Endothelial cell of umbilical vein (primary cell): ENCODE data around the gene TLE4. TPM values are rescaled to one million over a fixed set of nuclear protein-coding genes. Genes with fewer than 3 reads are reported as not detected.

Experiments
- BruUV-seq: library from RNA; stranded (reverse); fragments of 400-500 nt; replicated peaks from 2 replicates; lab custom pipeline; 2021; lab: Mats Ljungman, UMichigan
- CTCF ChIA-PET: fragments of 300-600, 350-600 bp; sonication (Branson Sonifier 250); formaldehyde crosslinking; loops from one replicate; lab custom pipeline; 2021; ENCODE audit warnings: antibody characterized with exemption, inconsistent platforms; lab: Charles Lee
- POLR2A ChIA-PET: fragments of 300-600, 350-600 bp; sonication (Branson Sonifier 250); formaldehyde crosslinking; loops from one replicate; lab custom pipeline; 2021; ENCODE audit warnings: antibody characterized with exemption, inconsistent platforms; lab: Charles Lee
- DNase-seq: peaks from one replicate; pipeline ENCODE4 v3.0.0-alpha.2; 2011; ENCODE audit warnings: low read depth, low spot score
- FAIRE-seq: peaks from 2 replicates; lab custom pipeline; 2011; peaks lifted over from hg19 to GRCh38; lab: Jason Lieb, UNC
- H2AFZ ChIP-seq: 2 replicates; pipeline ENCODE4 v1.6.0; 2012; ENCODE audit warnings: low read depth, low read length, control low read depth, inconsistent platforms
- H3K27ac ChIP-seq: 2 replicates; pipeline ENCODE4 v1.5.1; 2011; ENCODE audit warnings: low read depth, mild to moderate bottlenecking, control low read depth, low read length, moderate library complexity; ENCODE audit not compliant: insufficient read depth
- H3K27me3 ChIP-seq, 2 experiments: 2 replicates each; pipeline versions ENCODE4 v1.6.0 to v1.6.1; 2011; ENCODE audit warnings: low read length in 2 of 2, mixed read lengths in 1 of 2; ENCODE audit not compliant: control insufficient read depth in 2 of 2, insufficient read depth in 2 of 2
- H3K36me3 ChIP-seq, 2 experiments: 2 replicates in 1 of 2; 3 replicates in 1 of 2; pipeline ENCODE4 v1.5.1; 2011; ENCODE audit warnings: low read length in 2 of 2, mild to moderate bottlenecking in 1 of 2, moderate library complexity in 1 of 2; ENCODE audit not compliant: control insufficient read depth in 2 of 2, insufficient read depth in 2 of 2; ENCODE audit errors: extremely low read depth in 1 of 2
- H3K4me1 ChIP-seq: 3 replicates; pipeline ENCODE4 v1.5.1; 2011; ENCODE audit warnings: mild to moderate bottlenecking, low read length; ENCODE audit not compliant: control insufficient read depth, insufficient read depth; ENCODE audit errors: extremely low read depth
- H3K4me2 ChIP-seq: 2 replicates; pipeline ENCODE4 v1.6.1; 2011; ENCODE audit warnings: low read length, control low read depth, mixed read lengths; ENCODE audit not compliant: insufficient read depth
- H3K4me3 ChIP-seq, 3 experiments: fragments of 200-600 bp in 1 of 3; sonication (generic), shearing (Covaris generic) in 1 of 3; replicated peaks in 1 of 3; 2 replicates each; pipeline ENCODE4 v1.5.1; 2011 to 2016; ENCODE audit warnings: control low read depth in 3 of 3, low read length in 3 of 3, mild to moderate bottlenecking in 2 of 3, inconsistent platforms in 1 of 3, low read depth in 1 of 3, moderate library complexity in 1 of 3; ENCODE audit not compliant: insufficient read depth in 1 of 3
- H3K79me2 ChIP-seq: 2 replicates; pipeline ENCODE4 v1.6.0; 2012; ENCODE audit warnings: low read length, inconsistent platforms; ENCODE audit not compliant: control insufficient read depth, insufficient read depth
- H3K9ac ChIP-seq: replicated peaks from 2 replicates; pipeline ENCODE3; 2011; ENCODE audit warnings: low read length, control low read depth; ENCODE audit not compliant: insufficient read depth; ENCODE audit errors: extremely low read depth
- H3K9me1 ChIP-seq: replicated peaks from 3 replicates; pipeline ENCODE4 v1.6.0; 2011; ENCODE audit warnings: mild to moderate bottlenecking, low read length; ENCODE audit not compliant: control insufficient read depth, insufficient read depth; ENCODE audit errors: extremely low read depth
- H3K9me3 ChIP-seq: replicated peaks from 2 replicates; pipeline ENCODE4 v1.5.1; 2012; ENCODE audit warnings: low read length, inconsistent platforms; ENCODE audit not compliant: control insufficient read depth, insufficient read depth
- H4K20me1 ChIP-seq: replicated peaks from 2 replicates; pipeline ENCODE3; 2011; ENCODE audit warnings: mild to moderate bottlenecking, low read length; ENCODE audit not compliant: control insufficient read depth, insufficient read depth; ENCODE audit errors: extremely low read depth
- EZH2 ChIP-seq: IDR thresholded peaks from 2 replicates; pipeline ENCODE4 v1.6.1; 2012; ENCODE audit warnings: borderline replicate concordance, low read depth, mild to moderate bottlenecking, moderate library complexity, low read length, inconsistent platforms; ENCODE audit not compliant: severe bottlenecking
- FOS ChIP-seq: IDR thresholded peaks from 2 replicates; pipeline ENCODE4 v1.6.1; 2011; ENCODE audit warnings: mild to moderate bottlenecking, low read length, moderate library complexity, borderline replicate concordance; ENCODE audit not compliant: insufficient read depth
- GATA2 ChIP-seq: IDR thresholded peaks from 2 replicates; pipeline ENCODE4 v1.7.0; 2011; ENCODE audit warnings: low read depth, mild to moderate bottlenecking, moderate library complexity, mixed read lengths, low read length; ENCODE audit not compliant: insufficient read length, insufficient read depth
- JUN ChIP-seq: IDR thresholded peaks from 2 replicates; pipeline ENCODE4 v1.6.1; 2011; ENCODE audit warnings: borderline replicate concordance, low read depth; ENCODE audit not compliant: insufficient read length, insufficient read depth
- MYC ChIP-seq: IDR thresholded peaks from one replicate; pipeline ENCODE4 v1.6.1; 2011; ENCODE audit warnings: mild to moderate bottlenecking, low read depth, low read length
- POLR2A ChIP-seq: IDR thresholded peaks from 2 replicates; pipeline ENCODE4 v1.6.1; 2012; ENCODE audit warnings: low read depth, mild to moderate bottlenecking, control low read depth, low read length
- POLR2AphosphoS5 ChIP-seq: IDR thresholded peaks from 2 replicates; pipeline ENCODE4 v1.6.1; 2012; ENCODE audit warnings: low read depth, mild to moderate bottlenecking, control low read depth, low read length, moderate library complexity; ENCODE audit not compliant: insufficient read depth
- dilution Hi-C: fragments of 300-500 bp; cut with MboI; formaldehyde crosslinking; loops from one replicate; pipeline ENCODE4 v1.15.0; 2019; ENCODE audit warnings: low sequenced_read_pairs; ENCODE audit not compliant: extremely low pct_ligation_motif_present
- intact Hi-C: fragments of 100-400 bp; cut with micrococcal nuclease; formaldehyde crosslinking; loops from one replicate; pipeline ENCODE4 v1.10.0; 2022
- polyA plus RNA-seq, 4 experiments: library from polyadenylated mRNA; depleted of rRNA in 3 of 4; stranded (reverse) in 3 of 4; unstranded in 1 of 4; fragments of >200 nt; gene quantifications; 2 replicates each; pipeline versions ENCODE4 v1.2.1 to v1.2.3, GENCODE V29; 2011 to 2012; ENCODE audit warnings: missing spikeins in 1 of 4
- total RNA-seq: library from RNA; stranded (reverse); gene quantifications from 2 replicates; pipeline ENCODE4 v1.2.3, GENCODE V29; 2021
- TF ChIP-seq, protein P1 (sequence below): IDR thresholded peaks from 2 replicates; pipeline ENCODE4 v1.6.1; 2011; ENCODE audit not compliant: insufficient read depth, insufficient read length
- TF ChIP-seq, protein P2 (sequence below), 2 donors: IDR thresholded peaks; 1 replicate in 1 of 2; 2 replicates in 1 of 2; pipeline ENCODE4 v1.5.1; 2011; ENCODE audit warnings: low read length in 2 of 2, mild to moderate bottlenecking in 2 of 2, moderate library complexity in 2 of 2, control low read depth in 1 of 2, inconsistent platforms in 1 of 2, low read depth in 1 of 2; ENCODE audit not compliant: insufficient read depth in 1 of 2; ENCODE audit errors: extremely low read depth in 1 of 2

The TLE4 gene
- total and polyA plus RNA-seq, 2 donors (not counting 3 experiments of a cell fraction or from before 2014, with no cell fraction given) = 31.4 to 32.3 TPM

DNA sequence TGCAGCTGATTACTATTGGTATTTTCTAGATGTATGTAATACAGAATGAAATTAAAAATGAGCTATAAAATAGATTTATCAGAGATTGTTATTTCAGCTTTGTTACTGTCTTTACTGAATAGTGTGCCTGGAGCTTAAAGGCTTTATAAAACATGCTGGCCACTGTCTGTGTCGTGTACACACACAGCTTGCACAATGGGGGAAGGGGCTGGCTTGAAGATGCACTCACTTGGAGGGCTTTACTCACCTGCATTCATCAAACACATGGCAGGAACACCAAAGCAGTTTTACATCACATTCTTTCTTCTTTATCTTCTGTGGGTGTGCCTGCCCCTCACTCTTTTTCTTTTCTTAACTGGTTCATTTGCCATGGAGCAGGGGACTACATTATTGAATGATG, 60.9 kb downstream of the TLE4 start:
- Histone ChIP-seq H2AFZ (no peak overlapping the region), H3K4me1 (peaks cover 12% of the 10 kb centered on the region), H3K79me2 (no peaks in the 10 kb centered on the region), H3K27me3 (no peaks in the 10 kb centered on the region), H3K9ac (no peak overlapping the region), H3K4me2 (no peak overlapping the region), H3K9me1 (no peaks in the 10 kb centered on the region), H3K27ac (no peak overlapping the region), H4K20me1 (no peaks in the 10 kb centered on the region), H3K9me3 (no peaks in the 10 kb centered on the region), H3K36me3 (no peaks in the 10 kb centered on the region), H3K4me3 (no peak overlapping the region)
- BruUV-seq = no TSS peak
- intact Hi-C loops (no loop called here), dilution Hi-C loops (no loop called here)
- DNase-seq = no peak
- no peak for TF ChIP-seq FOS
- TF ChIP-seq EZH2 = no peak
- TF ChIP-seq, protein P1, sequence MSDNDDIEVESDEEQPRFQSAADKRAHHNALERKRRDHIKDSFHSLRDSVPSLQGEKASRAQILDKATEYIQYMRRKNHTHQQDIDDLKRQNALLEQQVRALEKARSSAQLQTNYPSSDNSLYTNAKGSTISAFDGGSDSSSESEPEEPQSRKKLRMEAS = no peak
- no peak for TF ChIP-seq JUN
- TF ChIP-seq POLR2A = no peak
- TF ChIP-seq GATA2 = no peak
- TF ChIP-seq MYC = no peak
- TF ChIP-seq POLR2AphosphoS5 = no peak
- TF ChIP-seq, protein P2, sequence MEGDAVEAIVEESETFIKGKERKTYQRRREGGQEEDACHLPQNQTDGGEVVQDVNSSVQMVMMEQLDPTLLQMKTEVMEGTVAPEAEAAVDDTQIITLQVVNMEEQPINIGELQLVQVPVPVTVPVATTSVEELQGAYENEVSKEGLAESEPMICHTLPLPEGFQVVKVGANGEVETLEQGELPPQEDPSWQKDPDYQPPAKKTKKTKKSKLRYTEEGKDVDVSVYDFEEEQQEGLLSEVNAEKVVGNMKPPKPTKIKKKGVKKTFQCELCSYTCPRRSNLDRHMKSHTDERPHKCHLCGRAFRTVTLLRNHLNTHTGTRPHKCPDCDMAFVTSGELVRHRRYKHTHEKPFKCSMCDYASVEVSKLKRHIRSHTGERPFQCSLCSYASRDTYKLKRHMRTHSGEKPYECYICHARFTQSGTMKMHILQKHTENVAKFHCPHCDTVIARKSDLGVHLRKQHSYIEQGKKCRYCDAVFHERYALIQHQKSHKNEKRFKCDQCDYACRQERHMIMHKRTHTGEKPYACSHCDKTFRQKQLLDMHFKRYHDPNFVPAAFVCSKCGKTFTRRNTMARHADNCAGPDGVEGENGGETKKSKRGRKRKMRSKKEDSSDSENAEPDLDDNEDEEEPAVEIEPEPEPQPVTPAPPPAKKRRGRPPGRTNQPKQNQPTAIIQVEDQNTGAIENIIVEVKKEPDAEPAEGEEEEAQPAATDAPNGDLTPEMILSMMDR (IDR thresholded peaks at IDR 0.05; ENCODE audit: extremely low read depth in 1 of 2, insufficient read depth in 1 of 2, low read depth in 1 of 2, low read length in 2 of 2) = no peak
- POLR2A ChIA-PET = no interaction called here
- no peak for FAIRE-seq
- CTCF ChIA-PET = interaction anchor here (1.0 to 1.9 kb wide), 2 partner anchors 10 to 24 kb away, joined by 4 to 6 read pairs; no protein-coding TSS in a partner anchor
